HG03378 (cell line): ENCODE results near the gene WFIKKN1.

Source experiments
- ATAC-seq: cut with Tn5 transposase; IDR thresholded peaks from one replicate; pipeline ENCODE4 v1.9.1; 2021; ENCODE audit warnings: mild to moderate bottlenecking, moderate library complexity; ENCODE audit not compliant: unreplicated experiment

The WFIKKN1 gene

DNA sequence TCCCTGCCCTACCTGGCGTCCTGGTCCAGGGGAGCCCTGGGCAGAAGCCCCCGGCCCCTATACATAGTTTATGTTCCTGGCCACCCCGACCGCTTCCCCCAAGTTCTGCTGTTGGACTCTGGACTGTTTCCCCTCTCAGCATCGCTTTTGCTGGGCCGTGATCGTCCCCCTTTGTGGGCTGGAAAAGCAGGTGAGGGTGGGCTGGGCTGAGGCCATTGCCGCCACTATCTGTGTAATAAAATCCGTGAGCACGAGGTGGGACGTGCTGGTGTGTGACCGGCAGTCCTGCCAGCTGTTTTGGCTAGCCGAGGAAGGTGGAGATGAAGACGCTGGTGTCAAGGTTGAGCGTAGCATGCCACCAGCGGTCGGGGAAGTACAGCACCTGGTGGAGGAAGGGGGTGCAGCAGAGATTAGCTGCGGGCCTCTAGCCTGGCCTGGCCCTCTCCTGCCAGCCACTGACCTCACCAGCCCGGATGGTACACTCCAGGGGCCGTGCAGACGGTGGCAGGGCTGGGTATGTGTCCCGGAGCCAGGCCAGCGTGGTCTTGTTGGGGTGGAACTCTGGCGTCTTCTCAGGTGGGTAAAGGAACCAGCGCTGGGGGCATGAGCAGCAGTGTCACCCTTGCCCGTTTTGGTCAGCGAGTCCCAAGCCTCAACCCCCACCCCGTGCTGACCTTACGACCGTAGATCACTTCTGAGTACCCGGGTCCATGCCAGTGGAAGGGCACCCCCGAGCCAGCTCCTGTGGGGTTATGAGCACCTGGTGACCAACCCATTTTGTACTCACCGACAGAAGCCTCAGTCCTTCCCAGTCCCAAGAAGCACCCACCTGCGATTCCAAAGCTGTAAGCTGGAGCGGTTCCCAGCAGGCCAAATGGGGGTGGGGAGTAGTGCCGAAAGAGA lies 52.0 kb downstream of the WFIKKN1 start:
- ATAC-seq, result no peak

- ATAC-seq, result no peak
These were observed 52.7 kb downstream of the WFIKKN1 start for GRCh38 chr16:683396-684070.
